Endothelial cell of umbilical vein (primary cell): ENCODE measurements around the gene OR11L1. TPM values are rescaled to one million over a fixed set of nuclear protein-coding genes. Genes with fewer than 3 reads are reported as not detected.

Experiments used
- BruUV-seq: library from RNA; stranded (reverse); fragments of 400-500 nt; replicated peaks from 2 replicates; lab custom pipeline; 2021; lab: Mats Ljungman, UMichigan
- CTCF ChIA-PET: fragments of 300-600, 350-600 bp; sonication (Branson Sonifier 250); formaldehyde crosslinking; loops from one replicate; lab custom pipeline; 2021; ENCODE audit warnings: antibody characterized with exemption, inconsistent platforms; lab: Charles Lee
- POLR2A ChIA-PET: fragments of 300-600, 350-600 bp; sonication (Branson Sonifier 250); formaldehyde crosslinking; loops from one replicate; lab custom pipeline; 2021; ENCODE audit warnings: antibody characterized with exemption, inconsistent platforms; lab: Charles Lee
- DNase-seq: peaks from one replicate; pipeline ENCODE4 v3.0.0-alpha.2; 2011; ENCODE audit warnings: low read depth, low spot score
- FAIRE-seq: peaks from 2 replicates; lab custom pipeline; 2011; peaks lifted over from hg19 to GRCh38; lab: Jason Lieb, UNC
- H2AFZ ChIP-seq: 2 replicates; pipeline ENCODE4 v1.6.0; 2012; ENCODE audit warnings: low read depth, low read length, control low read depth, inconsistent platforms
- H3K27ac ChIP-seq: 2 replicates; pipeline ENCODE4 v1.5.1; 2011; ENCODE audit warnings: low read depth, mild to moderate bottlenecking, control low read depth, low read length, moderate library complexity; ENCODE audit not compliant: insufficient read depth
- H3K27me3 ChIP-seq, 2 experiments: 2 replicates each; pipeline versions ENCODE4 v1.6.0 to v1.6.1; 2011; ENCODE audit warnings: low read length in 2 of 2, mixed read lengths in 1 of 2; ENCODE audit not compliant: control insufficient read depth in 2 of 2, insufficient read depth in 2 of 2
- H3K36me3 ChIP-seq, 2 experiments: 2 replicates in 1 of 2; 3 replicates in 1 of 2; pipeline ENCODE4 v1.5.1; 2011; ENCODE audit warnings: low read length in 2 of 2, mild to moderate bottlenecking in 1 of 2, moderate library complexity in 1 of 2; ENCODE audit not compliant: control insufficient read depth in 2 of 2, insufficient read depth in 2 of 2; ENCODE audit errors: extremely low read depth in 1 of 2
- H3K4me1 ChIP-seq: 3 replicates; pipeline ENCODE4 v1.5.1; 2011; ENCODE audit warnings: mild to moderate bottlenecking, low read length; ENCODE audit not compliant: control insufficient read depth, insufficient read depth; ENCODE audit errors: extremely low read depth
- H3K4me2 ChIP-seq: 2 replicates; pipeline ENCODE4 v1.6.1; 2011; ENCODE audit warnings: low read length, control low read depth, mixed read lengths; ENCODE audit not compliant: insufficient read depth
- H3K4me3 ChIP-seq, 3 experiments: fragments of 200-600 bp in 1 of 3; sonication (generic), shearing (Covaris generic) in 1 of 3; replicated peaks in 1 of 3; 2 replicates each; pipeline ENCODE4 v1.5.1; 2011 to 2016; ENCODE audit warnings: control low read depth in 3 of 3, low read length in 3 of 3, mild to moderate bottlenecking in 2 of 3, inconsistent platforms in 1 of 3, low read depth in 1 of 3, moderate library complexity in 1 of 3; ENCODE audit not compliant: insufficient read depth in 1 of 3
- H3K79me2 ChIP-seq: 2 replicates; pipeline ENCODE4 v1.6.0; 2012; ENCODE audit warnings: low read length, inconsistent platforms; ENCODE audit not compliant: control insufficient read depth, insufficient read depth
- H3K9ac ChIP-seq: replicated peaks from 2 replicates; pipeline ENCODE3; 2011; ENCODE audit warnings: low read length, control low read depth; ENCODE audit not compliant: insufficient read depth; ENCODE audit errors: extremely low read depth
- H3K9me1 ChIP-seq: replicated peaks from 3 replicates; pipeline ENCODE4 v1.6.0; 2011; ENCODE audit warnings: mild to moderate bottlenecking, low read length; ENCODE audit not compliant: control insufficient read depth, insufficient read depth; ENCODE audit errors: extremely low read depth
- H3K9me3 ChIP-seq: replicated peaks from 2 replicates; pipeline ENCODE4 v1.5.1; 2012; ENCODE audit warnings: low read length, inconsistent platforms; ENCODE audit not compliant: control insufficient read depth, insufficient read depth
- H4K20me1 ChIP-seq: replicated peaks from 2 replicates; pipeline ENCODE3; 2011; ENCODE audit warnings: mild to moderate bottlenecking, low read length; ENCODE audit not compliant: control insufficient read depth, insufficient read depth; ENCODE audit errors: extremely low read depth
- CTCF ChIP-seq, 2 donors: IDR thresholded peaks; 1 replicate in 1 of 2; 2 replicates in 1 of 2; pipeline ENCODE4 v1.5.1; 2011; ENCODE audit warnings: low read length in 2 of 2, mild to moderate bottlenecking in 2 of 2, moderate library complexity in 2 of 2, control low read depth in 1 of 2, inconsistent platforms in 1 of 2, low read depth in 1 of 2; ENCODE audit not compliant: insufficient read depth in 1 of 2; ENCODE audit errors: extremely low read depth in 1 of 2
- EZH2 ChIP-seq: IDR thresholded peaks from 2 replicates; pipeline ENCODE4 v1.6.1; 2012; ENCODE audit warnings: borderline replicate concordance, low read depth, mild to moderate bottlenecking, moderate library complexity, low read length, inconsistent platforms; ENCODE audit not compliant: severe bottlenecking
- FOS ChIP-seq: IDR thresholded peaks from 2 replicates; pipeline ENCODE4 v1.6.1; 2011; ENCODE audit warnings: mild to moderate bottlenecking, low read length, moderate library complexity, borderline replicate concordance; ENCODE audit not compliant: insufficient read depth
- GATA2 ChIP-seq: IDR thresholded peaks from 2 replicates; pipeline ENCODE4 v1.7.0; 2011; ENCODE audit warnings: low read depth, mild to moderate bottlenecking, moderate library complexity, mixed read lengths, low read length; ENCODE audit not compliant: insufficient read length, insufficient read depth
- JUN ChIP-seq: IDR thresholded peaks from 2 replicates; pipeline ENCODE4 v1.6.1; 2011; ENCODE audit warnings: borderline replicate concordance, low read depth; ENCODE audit not compliant: insufficient read length, insufficient read depth
- MYC ChIP-seq: IDR thresholded peaks from one replicate; pipeline ENCODE4 v1.6.1; 2011; ENCODE audit warnings: mild to moderate bottlenecking, low read depth, low read length
- POLR2A ChIP-seq: IDR thresholded peaks from 2 replicates; pipeline ENCODE4 v1.6.1; 2012; ENCODE audit warnings: low read depth, mild to moderate bottlenecking, control low read depth, low read length
- POLR2AphosphoS5 ChIP-seq: IDR thresholded peaks from 2 replicates; pipeline ENCODE4 v1.6.1; 2012; ENCODE audit warnings: low read depth, mild to moderate bottlenecking, control low read depth, low read length, moderate library complexity; ENCODE audit not compliant: insufficient read depth
- dilution Hi-C: fragments of 300-500 bp; cut with MboI; formaldehyde crosslinking; loops from one replicate; pipeline ENCODE4 v1.15.0; 2019; ENCODE audit warnings: low sequenced_read_pairs; ENCODE audit not compliant: extremely low pct_ligation_motif_present
- intact Hi-C: fragments of 100-400 bp; cut with micrococcal nuclease; formaldehyde crosslinking; loops from one replicate; pipeline ENCODE4 v1.10.0; 2022
- polyA plus RNA-seq, 4 experiments: library from polyadenylated mRNA; depleted of rRNA in 3 of 4; stranded (reverse) in 3 of 4; unstranded in 1 of 4; fragments of >200 nt; gene quantifications; 2 replicates each; pipeline versions ENCODE4 v1.2.1 to v1.2.3, GENCODE V29; 2011 to 2012; ENCODE audit warnings: missing spikeins in 1 of 4
- total RNA-seq: library from RNA; stranded (reverse); gene quantifications from 2 replicates; pipeline ENCODE4 v1.2.3, GENCODE V29; 2021
- TF ChIP-seq, protein P1 (sequence below): IDR thresholded peaks from 2 replicates; pipeline ENCODE4 v1.6.1; 2011; ENCODE audit not compliant: insufficient read depth, insufficient read length

The OR11L1 gene
- total and polyA plus RNA-seq, 2 donors (not counting 3 experiments of a cell fraction or from before 2014, with no cell fraction given) = not detected

GRCh38 chr1:247883346-247883745, 41.6 kb upstream of the OR11L1 start:
- H3K9ac ChIP-seq = no peak overlapping the region
- H3K79me2 ChIP-seq = no peaks in the 10 kb centered on the region
- no peak overlapping the region for H3K4me3 ChIP-seq
- ChIA-PET CTCF (no interaction called here), POLR2A (no interaction called here)
- TF ChIP-seq CTCF (IDR thresholded peaks at IDR 0.05; ENCODE audit: extremely low read depth in 1 of 2, insufficient read depth in 1 of 2, low read depth in 1 of 2, low read length in 2 of 2) (no peak), JUN (no peak), MYC (no peak), FOS (no peak), EZH2 (no peak), GATA2 (no peak), POLR2A (no peak), POLR2AphosphoS5 (no peak)
- TF ChIP-seq, protein P1, sequence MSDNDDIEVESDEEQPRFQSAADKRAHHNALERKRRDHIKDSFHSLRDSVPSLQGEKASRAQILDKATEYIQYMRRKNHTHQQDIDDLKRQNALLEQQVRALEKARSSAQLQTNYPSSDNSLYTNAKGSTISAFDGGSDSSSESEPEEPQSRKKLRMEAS = no peak
- no TSS peak for BruUV-seq
- H2AFZ ChIP-seq = no peak overlapping the region
- dilution Hi-C loops = no loop called here
- intact Hi-C loops = no loop called here
- H3K9me3 ChIP-seq = peaks cover 5% of the 10 kb centered on the region
- no peaks in the 10 kb centered on the region for H3K27me3 ChIP-seq
- H3K36me3 ChIP-seq = no peaks in the 10 kb centered on the region
- no peaks in the 10 kb centered on the region for H4K20me1 ChIP-seq
- H3K4me2 ChIP-seq = no peak overlapping the region
- DNase-seq (no peak), FAIRE-seq (no peak)
- H3K9me1 ChIP-seq = no peaks in the 10 kb centered on the region
- H3K4me1 ChIP-seq = no peaks in the 10 kb centered on the region
- H3K27ac ChIP-seq = no peak overlapping the region
